H1 (cell line): Measurements from ENCODE around the gene AIF1. TPM values are rescaled to one million over a fixed set of nuclear protein-coding genes. Genes with fewer than 3 reads are reported as not detected.

Source experiments
- CTCF ChIA-PET: fragments of 300-600 bp; sonication (Branson Sonifier 250); formaldehyde crosslinking; loops from one replicate; lab custom pipeline; 2021; ENCODE audit not compliant: partially characterized antibody; lab: Charles Lee
- POLR2A ChIA-PET: fragments of 300-600 bp; sonication (Branson Sonifier 250); formaldehyde crosslinking; loops from one replicate; lab custom pipeline; 2021; ENCODE audit warnings: inconsistent platforms; ENCODE audit not compliant: partially characterized antibody; lab: Charles Lee
- DNase-seq, 2 experiments: peaks; one replicate each; pipeline versions ENCODE4 v3.0.0 to v3.0.0-alpha.2; 2010 to 2022; ENCODE audit warnings: low spot score in 2 of 2, low read depth in 1 of 2, mixed read lengths in 1 of 2
- FAIRE-seq: peaks from 2 replicates; lab custom pipeline; 2011; peaks lifted over from hg19 to GRCh38; lab: Jason Lieb, UNC
- H2AFZ ChIP-seq: 2 replicates; pipeline ENCODE4 v1.8.1; 2012; ENCODE audit warnings: low read length, inconsistent platforms
- H2AK5ac ChIP-seq: 2 replicates; pipeline ENCODE4 v1.6.1; 2013; ENCODE audit warnings: low read depth, low read length
- H2BK120ac ChIP-seq: replicated peaks from 2 replicates; pipeline ENCODE3; 2013; ENCODE audit warnings: low read depth, low read length, inconsistent platforms
- H2BK12ac ChIP-seq: 2 replicates; pipeline ENCODE4 v1.6.1; 2013; ENCODE audit warnings: low read depth, low read length
- H2BK15ac ChIP-seq: 2 replicates; pipeline ENCODE4 v1.6.1; 2013; ENCODE audit warnings: low read length
- H2BK20ac ChIP-seq: 2 replicates; pipeline ENCODE4 v1.6.1; 2013; ENCODE audit warnings: low read length
- H2BK5ac ChIP-seq: 2 replicates; pipeline ENCODE4 v1.6.1; 2013; ENCODE audit warnings: low read depth, low read length
- H3K14ac ChIP-seq: 2 replicates; pipeline ENCODE4 v1.6.1; 2013; ENCODE audit warnings: inconsistent platforms; ENCODE audit not compliant: insufficient read length
- H3K18ac ChIP-seq: 2 replicates; pipeline ENCODE4 v1.6.1; 2013; ENCODE audit warnings: low read length; ENCODE audit errors: extremely low read depth
- H3K23ac ChIP-seq: 2 replicates; pipeline ENCODE4 v1.6.1; 2013; ENCODE audit warnings: inconsistent platforms; ENCODE audit not compliant: insufficient read length
- H3K23me2 ChIP-seq: 2 replicates; pipeline ENCODE4 v1.6.1; 2013; ENCODE audit warnings: low read depth, low read length
- H3K27ac ChIP-seq: 2 replicates; pipeline ENCODE4 v1.6.1; 2011; ENCODE audit warnings: low read depth, low read length, inconsistent platforms
- H3K27me3 ChIP-seq, 4 experiments: replicated peaks in 1 of 4; 1 replicate in 1 of 4; 2 replicates in 3 of 4; pipeline versions ENCODE4 v1.6.1 to v1.8.1; 2011 to 2013; ENCODE audit warnings: low read length in 3 of 4, mild to moderate bottlenecking in 3 of 4, inconsistent platforms in 2 of 4, mixed read lengths in 2 of 4, moderate library complexity in 1 of 4; ENCODE audit not compliant: control insufficient read depth in 3 of 4, insufficient read depth in 3 of 4; ENCODE audit errors: extremely low read depth in 1 of 4
- H3K36me3 ChIP-seq, 4 experiments: 2 replicates each; pipeline versions ENCODE4 v1.6.1 to v1.8.1; 2011 to 2013; ENCODE audit warnings: mild to moderate bottlenecking in 4 of 4, low read length in 3 of 4, moderate library complexity in 2 of 4, control low read depth in 1 of 4, inconsistent platforms in 1 of 4; ENCODE audit not compliant: insufficient read depth in 4 of 4, control insufficient read depth in 2 of 4
- H3K4ac ChIP-seq: replicated peaks from 2 replicates; pipeline ENCODE3; 2013; ENCODE audit warnings: low read length, low read depth, mixed read lengths, inconsistent platforms; ENCODE audit not compliant: insufficient read length
- H3K4me1 ChIP-seq, 4 experiments: replicated peaks in 1 of 4; 1 replicate in 1 of 4; 2 replicates in 3 of 4; pipeline versions ENCODE4 v1.6.1 to v1.8.1; 2011 to 2013; ENCODE audit warnings: low read length in 3 of 4, inconsistent platforms in 2 of 4, mixed read lengths in 1 of 4; ENCODE audit not compliant: insufficient read depth in 4 of 4, control insufficient read depth in 3 of 4
- H3K4me2 ChIP-seq, 2 experiments: 2 replicates each; pipeline versions ENCODE4 v1.6.1 to v1.8.1; 2011 to 2013; ENCODE audit warnings: low read depth in 2 of 2, low read length in 2 of 2, control low read depth in 1 of 2, inconsistent platforms in 1 of 2, mild to moderate bottlenecking in 1 of 2; ENCODE audit not compliant: insufficient read depth in 1 of 2
- H3K4me3 ChIP-seq, 4 experiments: fragments of 200-600, 300-600 bp in 1 of 4; sonication (generic), shearing (Covaris generic), sonication (Bioruptor Twin) in 1 of 4; 2 replicates each; pipeline versions ENCODE4 v1.5.1 to v1.8.1; 2011 to 2016; ENCODE audit warnings: low read length in 4 of 4, low read depth in 3 of 4, control low read depth in 2 of 4, inconsistent platforms in 2 of 4, mild to moderate bottlenecking in 2 of 4, mixed read lengths in 1 of 4, moderate library complexity in 1 of 4; ENCODE audit not compliant: insufficient read depth in 2 of 4; ENCODE audit errors: extremely low read depth in 1 of 4
- H3K56ac ChIP-seq: replicated peaks from 2 replicates; pipeline ENCODE3; 2013; ENCODE audit warnings: low read depth, mild to moderate bottlenecking, mixed read lengths, low read length, inconsistent platforms; ENCODE audit not compliant: insufficient read length
- H3K79me1 ChIP-seq: 2 replicates; pipeline ENCODE4 v1.6.1; 2013; ENCODE audit warnings: low read depth, low read length, control low read depth
- H3K79me2 ChIP-seq, 2 experiments: 2 replicates each; pipeline versions ENCODE4 v1.6.1 to v1.8.1; 2012 to 2013; ENCODE audit warnings: low read length in 2 of 2, mild to moderate bottlenecking in 2 of 2, inconsistent platforms in 1 of 2; ENCODE audit not compliant: insufficient read depth in 2 of 2, control insufficient read depth in 1 of 2
- H3K9ac ChIP-seq, 4 experiments: replicated peaks in 1 of 4; 1 replicate in 1 of 4; 2 replicates in 3 of 4; pipeline versions ENCODE4 v1.6.1 to v1.8.1; 2011 to 2013; ENCODE audit warnings: low read depth in 3 of 4, low read length in 3 of 4, control low read depth in 2 of 4, mild to moderate bottlenecking in 2 of 4, moderate library complexity in 2 of 4, inconsistent platforms in 1 of 4; ENCODE audit errors: extremely low read depth in 1 of 4
- H3K9me3 ChIP-seq, 2 experiments: 2 replicates each; pipeline versions ENCODE4 v1.6.1 to v1.8.1; 2012 to 2013; ENCODE audit warnings: mild to moderate bottlenecking in 2 of 2, moderate library complexity in 2 of 2, control low read depth in 1 of 2, inconsistent platforms in 1 of 2, low read depth in 1 of 2, low read length in 1 of 2, mixed read lengths in 1 of 2; ENCODE audit not compliant: insufficient read depth in 2 of 2
- H4K20me1 ChIP-seq, 2 experiments: replicated peaks in 1 of 2; 2 replicates each; pipeline versions ENCODE3 to v1.8.1; 2011 to 2013; ENCODE audit warnings: inconsistent platforms in 2 of 2, low read length in 2 of 2, mild to moderate bottlenecking in 1 of 2; ENCODE audit not compliant: insufficient read depth in 2 of 2, control insufficient read depth in 1 of 2
- H4K5ac ChIP-seq: 2 replicates; pipeline ENCODE4 v1.6.1; 2013; ENCODE audit warnings: low read length, low read depth, mixed read lengths, inconsistent platforms; ENCODE audit not compliant: insufficient read length
- H4K8ac ChIP-seq: 2 replicates; pipeline ENCODE4 v1.8.0; 2013; ENCODE audit warnings: mild to moderate bottlenecking, moderate library complexity, low read length, inconsistent platforms; ENCODE audit not compliant: insufficient read depth; ENCODE audit errors: extremely low read depth
- H4K91ac ChIP-seq: replicated peaks from 2 replicates; pipeline ENCODE3; 2013; ENCODE audit warnings: low read length, mixed read lengths, inconsistent platforms; ENCODE audit not compliant: insufficient read length
- ATF3 ChIP-seq: IDR thresholded peaks from 2 replicates; pipeline ENCODE4 v1.6.1; 2011; ENCODE audit warnings: low read depth, mild to moderate bottlenecking, low read length; ENCODE audit not compliant: insufficient read depth
- BCL11A ChIP-seq, 2 experiments: IDR thresholded peaks; one replicate each; pipeline ENCODE4 v1.6.1; 2011; ENCODE audit warnings: low read depth in 2 of 2, low read length in 2 of 2, mild to moderate bottlenecking in 2 of 2
- CHD2 ChIP-seq: IDR thresholded peaks from 2 replicates; pipeline ENCODE4 v1.6.1; 2012; ENCODE audit warnings: low read length, improper control_type of control experiment
- CREB1 ChIP-seq: IDR thresholded peaks from 2 replicates; pipeline ENCODE4 v1.6.1; 2012; ENCODE audit warnings: inconsistent platforms
- CTCF ChIP-seq, 3 experiments: IDR thresholded peaks; 1 replicate in 2 of 3; 2 replicates in 1 of 3; pipeline versions ENCODE4 v1.5.1 to v1.6.1; 2011; ENCODE audit warnings: low read length in 3 of 3, mild to moderate bottlenecking in 3 of 3, inconsistent platforms in 2 of 3, low read depth in 1 of 3, moderate library complexity in 1 of 3; ENCODE audit not compliant: insufficient read depth in 1 of 3; ENCODE audit errors: control extremely low read depth in 1 of 3
- FOSL1 ChIP-seq: IDR thresholded peaks from 2 replicates; pipeline ENCODE4 v1.6.1; 2011; ENCODE audit warnings: mild to moderate bottlenecking, low read depth, low read length, moderate library complexity; ENCODE audit not compliant: insufficient read depth
- HDAC2 ChIP-seq, 2 experiments: fragments of 300-600 bp in 1 of 2; sonication (generic) in 1 of 2; IDR thresholded peaks; 2 replicates each; pipeline ENCODE4 v1.6.1; 2011 to 2012; ENCODE audit warnings: low read depth in 2 of 2, low read length in 2 of 2, mild to moderate bottlenecking in 2 of 2, moderate library complexity in 2 of 2, borderline replicate concordance in 1 of 2, inconsistent platforms in 1 of 2
- JUN ChIP-seq: IDR thresholded peaks from 2 replicates; pipeline ENCODE4 v1.6.1; 2011; ENCODE audit warnings: low read depth, mild to moderate bottlenecking, improper control_type of control experiment, low read length
- RXRA ChIP-seq: IDR thresholded peaks from 2 replicates; pipeline ENCODE4 v1.6.1; 2011; ENCODE audit warnings: low read depth, mild to moderate bottlenecking, low read length, moderate library complexity; ENCODE audit not compliant: insufficient read depth
- SUZ12 ChIP-seq: fragments of 200-600 bp; sonication (generic); IDR thresholded peaks from 2 replicates; pipeline ENCODE4 v1.6.1; 2012; ENCODE audit warnings: mild to moderate bottlenecking, inconsistent platforms, low read length, moderate library complexity, mixed read lengths
- WGBS, 2 experiments: shearing (Covaris generic) in 1 of 2; methylation state at CpG; one replicate each; pipeline versions ENCODE4 v1.1.6 to v1.1.7; 2013 to 2015; ENCODE audit warnings: low lambda C conversion rate in 2 of 2, mixed read lengths in 2 of 2, inconsistent platforms in 1 of 2, low coverage in 1 of 2, missing lambda C conversion rate in 1 of 2; ENCODE audit not compliant: insufficient replicate concordance in 2 of 2, insufficient coverage in 1 of 2, insufficient read length in 1 of 2; ENCODE audit errors: extremely low coverage in 1 of 2, missing lambda C conversion rate in 1 of 2; 5-methylcytosine and 5-hydroxymethylcytosine counted together
- polyA plus RNA-seq, 7 experiments: library from polyadenylated mRNA; depleted of rRNA in 3 of 7; stranded (reverse) in 5 of 7; unstranded in 2 of 7; fragments of >200 nt in 5 of 7; fragments of 200-250 nt in 2 of 7; gene quantifications; 1 replicate in 5 of 7; 2 replicates in 1 of 7; 4 replicates in 1 of 7; pipeline versions ENCODE4 v1.2.1 to v1.2.3, GENCODE V29; 2011 to 2013; ENCODE audit warnings: missing spikeins in 2 of 7, mixed read lengths in 2 of 7
- total RNA-seq: library from RNA; stranded (reverse); fragmentation: NEBNext Ultra II Directional; extraction: Animal tissue kit (Norgen Biotek cat#: 25700); gene quantifications from 2 replicates; pipeline ENCODE4 v1.2.1, GENCODE V29; 2021

The AIF1 gene
- total and polyA plus RNA-seq, 2 of the 8 experiments (the other 6 are each of a cell fraction or from before 2014, with no cell fraction given) = 6.3 to 9.8 TPM

GRCh38 chr6:31639449-31639861, 24.4 kb downstream of the AIF1 start:
- Histone ChIP-seq H4K5ac (no peak overlapping the region), H3K27ac (no peak overlapping the region), H3K18ac (no peak overlapping the region), H3K9ac (no peak overlapping the region; a peak in 1 of 7 replicates), H3K23me2 (no peaks in the 10 kb centered on the region), H3K23ac (no peak overlapping the region), H3K4me1 (no peaks in the 10 kb centered on the region), H2BK20ac (no peak overlapping the region), H4K8ac (no peak overlapping the region), H3K4me2 (no peak overlapping the region), H2BK15ac (no peak overlapping the region), H3K36me3 (peaks cover 61 to 93% (median 77%) of the 10 kb centered on the region in 4 experiments), H4K20me1 (peaks cover 13 to 14% of the 10 kb centered on the region in 2 experiments), H3K56ac (no peak overlapping the region), H3K79me2 (no peaks in the 10 kb centered on the region), H2AK5ac (no peak overlapping the region), H3K9me3 (no peaks in the 10 kb centered on the region), H2AFZ (no peak overlapping the region), H4K91ac (no peak overlapping the region), H3K27me3 (no peaks in the 10 kb centered on the region), H3K79me1 (peaks cover under 1% of the 10 kb centered on the region; the same call in 1 of the 2 replicates), H2BK120ac (no peak overlapping the region), H3K4ac (no peak overlapping the region), H2BK12ac (no peak overlapping the region), H2BK5ac (no peak overlapping the region), H3K14ac (no peak overlapping the region), H3K4me3 (no peak overlapping the region)
- 96% methylated on average over 10 of the region's 10 CpGs; no CpG with 5 or more reads in 1 of the 2 experiments for WGBS, 2 experiments
- ChIA-PET POLR2A (interaction anchor here (0.6 to 34.9 kb wide), 26 partner anchors 5 to 248 kb away, joined by 3 to 883 read pairs (median 4); partner anchors contain the start of genes ABHD16A, AIF1, APOM and BAG6), CTCF (interaction anchor here (0.8 to 1.8 kb wide), 6 partner anchors 12 to 41 kb away, joined by 3 to 4 read pairs (median 3); partner anchors contain the start of gene GPANK1)
- no peak for DNase-seq
- FAIRE-seq = no peak
- TF ChIP-seq RXRA = no peak
- no peak for TF ChIP-seq CTCF (IDR thresholded peaks at IDR 0.05; ENCODE audit: control extremely low read depth in 1 of 3, insufficient read depth in 1 of 3, low read depth in 1 of 3, low read length in 3 of 3)
- TF ChIP-seq ATF3 = no peak
- no peak for TF ChIP-seq CHD2
- TF ChIP-seq HDAC2 (IDR thresholded peaks at IDR 0.05; ENCODE audit: borderline replicate concordance in 1 of 2, low read depth in 2 of 2, low read length in 2 of 2) = no peak
- TF ChIP-seq JUN = no peak
- TF ChIP-seq BCL11A (IDR thresholded peaks at IDR 0.05; ENCODE audit: low read depth in 2 of 2, low read length in 2 of 2) = no peak
- TF ChIP-seq CREB1 = no peak
- TF ChIP-seq SUZ12 = no peak
- no peak for TF ChIP-seq FOSL1
